ENCODE data around the gene FGF8. TPM values are rescaled to one million over a fixed set of nuclear protein-coding genes. Genes with fewer than 3 reads are reported as not detected.

The FGF8 gene
- total RNA-seq, 1 experiment from 2014 or later = 0.39 TPM

- BruUV-seq (replicated peaks) = no TSS peak
- no peak for TF ChIP-seq REST (IDR thresholded peaks at IDR 0.05; ENCODE audit: insufficient read depth in 1 of 2, low read depth in 2 of 2, low read length in 1 of 2)
- TF ChIP-seq TCF7L2 (IDR thresholded peaks at IDR 0.05; ENCODE audit: low read depth, low read length) = no peak
- no peak for TF ChIP-seq POLR2AphosphoS5 (IDR thresholded peaks at IDR 0.05; ENCODE audit: low read depth, low read length)
- TF ChIP-seq CTCF (IDR thresholded peaks at IDR 0.05) = no peak
- TF ChIP-seq SIN3A (IDR thresholded peaks at IDR 0.05; ENCODE audit: borderline replicate concordance, insufficient read depth, low read depth, low read length) = no peak
- DNase-seq (ENCODE audit: low read depth, low spot score) (no peak), ATAC-seq (no peak)
- no peaks in the 10 kb centered on the region for H3K4me1 ChIP-seq (ENCODE audit: control insufficient read depth, insufficient read depth, low read length)
- no peak overlapping the region for H3K27ac ChIP-seq (ENCODE audit: low read length)
- no peaks in the 10 kb centered on the region for H3K36me3 ChIP-seq (ENCODE audit: control insufficient read depth, insufficient read depth, low read length)
- CTCF ChIA-PET = no interaction called here
- intact Hi-C loops (cut with micrococcal nuclease; ENCODE audit: unreplicated experiment) = no loop called here
- H3K27me3 ChIP-seq (ENCODE audit: control insufficient read depth, insufficient read depth, low read length) = no peaks in the 10 kb centered on the region
- POLR2A ChIA-PET = no interaction called here
- no peak overlapping the region for H3K4me3 ChIP-seq (ENCODE audit: low read depth in 2 of 2, low read length in 2 of 2)
- no peaks in the 10 kb centered on the region for H3K9me3 ChIP-seq (ENCODE audit: control insufficient read depth, insufficient read depth, low read depth, low read length)
- in situ Hi-C loops (cut with HindIII; ENCODE audit: low pct_unique_long_range_greater_than_20kb, low sequenced_read_pairs) = no loop called here
Observed at GRCh38 chr10:101721806-101722205, 54.1 kb downstream of the FGF8 start.

GRCh38 chr10:101720606-101721230, 55.2 kb downstream of the FGF8 start:
- Histone ChIP-seq H3K9me3 (ENCODE audit: control insufficient read depth, insufficient read depth, low read depth, low read length) (no peaks in the 10 kb centered on the region), H3K27me3 (ENCODE audit: control insufficient read depth, insufficient read depth, low read length) (no peaks in the 10 kb centered on the region), H3K4me1 (ENCODE audit: control insufficient read depth, insufficient read depth, low read length) (no peaks in the 10 kb centered on the region), H3K4me3 (ENCODE audit: low read depth in 2 of 2, low read length in 2 of 2) (no peak overlapping the region), H3K27ac (ENCODE audit: low read length) (no peak overlapping the region), H3K36me3 (ENCODE audit: control insufficient read depth, insufficient read depth, low read length) (no peaks in the 10 kb centered on the region)
- POLR2A ChIA-PET = no interaction called here
- in situ Hi-C loops (cut with HindIII; ENCODE audit: low pct_unique_long_range_greater_than_20kb, low sequenced_read_pairs) (no loop called here), intact Hi-C loops (cut with micrococcal nuclease; ENCODE audit: unreplicated experiment) (no loop called here)
- BruUV-seq (replicated peaks) = no TSS peak
- ATAC-seq (no peak), DNase-seq (ENCODE audit: low read depth, low spot score) (no peak)
- CTCF ChIA-PET = no interaction called here
- TF ChIP-seq SIN3A (IDR thresholded peaks at IDR 0.05; ENCODE audit: borderline replicate concordance, insufficient read depth, low read depth, low read length) (no peak), CTCF (IDR thresholded peaks at IDR 0.05) (no peak), REST (IDR thresholded peaks at IDR 0.05; ENCODE audit: insufficient read depth in 1 of 2, low read depth in 2 of 2, low read length in 1 of 2) (no peak), TCF7L2 (IDR thresholded peaks at IDR 0.05; ENCODE audit: low read depth, low read length) (no peak), POLR2AphosphoS5 (IDR thresholded peaks at IDR 0.05; ENCODE audit: low read depth, low read length) (no peak)
